Endothelial cell of umbilical vein (primary cell): Measurements from ENCODE around the gene ERG. TPM values are rescaled to one million over a fixed set of nuclear protein-coding genes. Genes with fewer than 3 reads are reported as not detected.

ENCODE experiments used
- BruUV-seq: library from RNA; stranded (reverse); fragments of 400-500 nt; replicated peaks from 2 replicates; lab custom pipeline; 2021; lab: Mats Ljungman, UMichigan
- CTCF ChIA-PET: fragments of 300-600, 350-600 bp; sonication (Branson Sonifier 250); formaldehyde crosslinking; loops from one replicate; lab custom pipeline; 2021; ENCODE audit warnings: antibody characterized with exemption, inconsistent platforms; lab: Charles Lee
- POLR2A ChIA-PET: fragments of 300-600, 350-600 bp; sonication (Branson Sonifier 250); formaldehyde crosslinking; loops from one replicate; lab custom pipeline; 2021; ENCODE audit warnings: antibody characterized with exemption, inconsistent platforms; lab: Charles Lee
- DNase-seq: peaks from one replicate; pipeline ENCODE4 v3.0.0-alpha.2; 2011; ENCODE audit warnings: low read depth, low spot score
- FAIRE-seq: peaks from 2 replicates; lab custom pipeline; 2011; peaks lifted over from hg19 to GRCh38; lab: Jason Lieb, UNC
- H2AFZ ChIP-seq: 2 replicates; pipeline ENCODE4 v1.6.0; 2012; ENCODE audit warnings: low read depth, low read length, control low read depth, inconsistent platforms
- H3K27ac ChIP-seq: 2 replicates; pipeline ENCODE4 v1.5.1; 2011; ENCODE audit warnings: low read depth, mild to moderate bottlenecking, control low read depth, low read length, moderate library complexity; ENCODE audit not compliant: insufficient read depth
- H3K27me3 ChIP-seq, 2 experiments: 2 replicates each; pipeline versions ENCODE4 v1.6.0 to v1.6.1; 2011; ENCODE audit warnings: low read length in 2 of 2, mixed read lengths in 1 of 2; ENCODE audit not compliant: control insufficient read depth in 2 of 2, insufficient read depth in 2 of 2
- H3K36me3 ChIP-seq, 2 experiments: 2 replicates in 1 of 2; 3 replicates in 1 of 2; pipeline ENCODE4 v1.5.1; 2011; ENCODE audit warnings: low read length in 2 of 2, mild to moderate bottlenecking in 1 of 2, moderate library complexity in 1 of 2; ENCODE audit not compliant: control insufficient read depth in 2 of 2, insufficient read depth in 2 of 2; ENCODE audit errors: extremely low read depth in 1 of 2
- H3K4me1 ChIP-seq: 3 replicates; pipeline ENCODE4 v1.5.1; 2011; ENCODE audit warnings: mild to moderate bottlenecking, low read length; ENCODE audit not compliant: control insufficient read depth, insufficient read depth; ENCODE audit errors: extremely low read depth
- H3K4me2 ChIP-seq: 2 replicates; pipeline ENCODE4 v1.6.1; 2011; ENCODE audit warnings: low read length, control low read depth, mixed read lengths; ENCODE audit not compliant: insufficient read depth
- H3K4me3 ChIP-seq, 3 experiments: fragments of 200-600 bp in 1 of 3; sonication (generic), shearing (Covaris generic) in 1 of 3; replicated peaks in 1 of 3; 2 replicates each; pipeline ENCODE4 v1.5.1; 2011 to 2016; ENCODE audit warnings: control low read depth in 3 of 3, low read length in 3 of 3, mild to moderate bottlenecking in 2 of 3, inconsistent platforms in 1 of 3, low read depth in 1 of 3, moderate library complexity in 1 of 3; ENCODE audit not compliant: insufficient read depth in 1 of 3
- H3K79me2 ChIP-seq: 2 replicates; pipeline ENCODE4 v1.6.0; 2012; ENCODE audit warnings: low read length, inconsistent platforms; ENCODE audit not compliant: control insufficient read depth, insufficient read depth
- H3K9ac ChIP-seq: replicated peaks from 2 replicates; pipeline ENCODE3; 2011; ENCODE audit warnings: low read length, control low read depth; ENCODE audit not compliant: insufficient read depth; ENCODE audit errors: extremely low read depth
- H3K9me1 ChIP-seq: replicated peaks from 3 replicates; pipeline ENCODE4 v1.6.0; 2011; ENCODE audit warnings: mild to moderate bottlenecking, low read length; ENCODE audit not compliant: control insufficient read depth, insufficient read depth; ENCODE audit errors: extremely low read depth
- H3K9me3 ChIP-seq: replicated peaks from 2 replicates; pipeline ENCODE4 v1.5.1; 2012; ENCODE audit warnings: low read length, inconsistent platforms; ENCODE audit not compliant: control insufficient read depth, insufficient read depth
- H4K20me1 ChIP-seq: replicated peaks from 2 replicates; pipeline ENCODE3; 2011; ENCODE audit warnings: mild to moderate bottlenecking, low read length; ENCODE audit not compliant: control insufficient read depth, insufficient read depth; ENCODE audit errors: extremely low read depth
- CTCF ChIP-seq, 2 donors: IDR thresholded peaks; 1 replicate in 1 of 2; 2 replicates in 1 of 2; pipeline ENCODE4 v1.5.1; 2011; ENCODE audit warnings: low read length in 2 of 2, mild to moderate bottlenecking in 2 of 2, moderate library complexity in 2 of 2, control low read depth in 1 of 2, inconsistent platforms in 1 of 2, low read depth in 1 of 2; ENCODE audit not compliant: insufficient read depth in 1 of 2; ENCODE audit errors: extremely low read depth in 1 of 2
- EZH2 ChIP-seq: IDR thresholded peaks from 2 replicates; pipeline ENCODE4 v1.6.1; 2012; ENCODE audit warnings: borderline replicate concordance, low read depth, mild to moderate bottlenecking, moderate library complexity, low read length, inconsistent platforms; ENCODE audit not compliant: severe bottlenecking
- FOS ChIP-seq: IDR thresholded peaks from 2 replicates; pipeline ENCODE4 v1.6.1; 2011; ENCODE audit warnings: mild to moderate bottlenecking, low read length, moderate library complexity, borderline replicate concordance; ENCODE audit not compliant: insufficient read depth
- GATA2 ChIP-seq: IDR thresholded peaks from 2 replicates; pipeline ENCODE4 v1.7.0; 2011; ENCODE audit warnings: low read depth, mild to moderate bottlenecking, moderate library complexity, mixed read lengths, low read length; ENCODE audit not compliant: insufficient read length, insufficient read depth
- JUN ChIP-seq: IDR thresholded peaks from 2 replicates; pipeline ENCODE4 v1.6.1; 2011; ENCODE audit warnings: borderline replicate concordance, low read depth; ENCODE audit not compliant: insufficient read length, insufficient read depth
- MAX ChIP-seq: IDR thresholded peaks from 2 replicates; pipeline ENCODE4 v1.6.1; 2011; ENCODE audit not compliant: insufficient read depth, insufficient read length
- MYC ChIP-seq: IDR thresholded peaks from one replicate; pipeline ENCODE4 v1.6.1; 2011; ENCODE audit warnings: mild to moderate bottlenecking, low read depth, low read length
- POLR2A ChIP-seq: IDR thresholded peaks from 2 replicates; pipeline ENCODE4 v1.6.1; 2012; ENCODE audit warnings: low read depth, mild to moderate bottlenecking, control low read depth, low read length
- POLR2AphosphoS5 ChIP-seq: IDR thresholded peaks from 2 replicates; pipeline ENCODE4 v1.6.1; 2012; ENCODE audit warnings: low read depth, mild to moderate bottlenecking, control low read depth, low read length, moderate library complexity; ENCODE audit not compliant: insufficient read depth
- dilution Hi-C: fragments of 300-500 bp; cut with MboI; formaldehyde crosslinking; loops from one replicate; pipeline ENCODE4 v1.15.0; 2019; ENCODE audit warnings: low sequenced_read_pairs; ENCODE audit not compliant: extremely low pct_ligation_motif_present
- intact Hi-C: fragments of 100-400 bp; cut with micrococcal nuclease; formaldehyde crosslinking; loops from one replicate; pipeline ENCODE4 v1.10.0; 2022
- polyA plus RNA-seq, 4 experiments: library from polyadenylated mRNA; depleted of rRNA in 3 of 4; stranded (reverse) in 3 of 4; unstranded in 1 of 4; fragments of >200 nt; gene quantifications; 2 replicates each; pipeline versions ENCODE4 v1.2.1 to v1.2.3, GENCODE V29; 2011 to 2012; ENCODE audit warnings: missing spikeins in 1 of 4
- total RNA-seq: library from RNA; stranded (reverse); gene quantifications from 2 replicates; pipeline ENCODE4 v1.2.3, GENCODE V29; 2021

Gene ERG
- total and polyA plus RNA-seq, 2 donors (not counting 3 experiments of a cell fraction or from before 2014, with no cell fraction given) = 173 to 210 TPM

- dilution Hi-C loops (loop anchor here (10.0 kb wide), 1 partner anchor 189 kb away; no protein-coding TSS in a partner anchor), intact Hi-C loops (loop anchor here (10.0 kb wide), 1 partner anchor 439 kb away; the partner anchor contains the start of gene KCNJ6)
- Histone ChIP-seq H3K4me2 (no peak overlapping the region), H3K27ac (no peak overlapping the region), H3K36me3 (no peaks in the 10 kb centered on the region), H3K79me2 (no peaks in the 10 kb centered on the region), H3K9ac (no peak overlapping the region), H3K4me3 (no peak overlapping the region), H3K9me3 (no peaks in the 10 kb centered on the region), H3K27me3 (no peaks in the 10 kb centered on the region), H3K4me1 (peaks cover 14% of the 10 kb centered on the region), H4K20me1 (no peaks in the 10 kb centered on the region), H2AFZ (no peak overlapping the region), H3K9me1 (no peaks in the 10 kb centered on the region)
- POLR2A ChIA-PET = no interaction called here
- CTCF ChIA-PET = interaction anchor here (1.1 to 9.7 kb wide), 9 partner anchors 11 to 679 kb away, joined by 3 to 740 read pairs (median 24); no protein-coding TSS in a partner anchor
- FAIRE-seq = no peak
- BruUV-seq = no TSS peak
- TF ChIP-seq JUN (no peak), MYC (no peak), MAX (no peak), EZH2 (no peak), FOS (no peak), POLR2A (no peak), GATA2 (no peak), CTCF (IDR thresholded peaks at IDR 0.05; ENCODE audit: extremely low read depth in 1 of 2, insufficient read depth in 1 of 2, low read depth in 1 of 2, low read length in 2 of 2) (no peak), POLR2AphosphoS5 (no peak)
- DNase-seq = no peak
Measured at GRCh38 chr21:38354231-38354630, 144.0 kb downstream of the ERG start.
